Stimulated activated CD4-positive, alpha-beta T cell treated with anti-CD3 and anti-CD28 coated beads, Interleukin-1b, Interleukin-23, amount 100 ng/mL, for 48 hours (primary cell): ENCODE results near the gene STK11.

Experiments
- DNase-seq: peaks from one replicate; pipeline ENCODE4 v3.0.0-alpha.2; 2020

The STK11 gene

GRCh38 chr19:1264801-1265614 lies 59.4 kb downstream of the STK11 start:
- no peak for DNase-seq

GRCh38 chr19:1265615-1266128 lies 60.1 kb downstream of the STK11 start:
- DNase-seq: peak; percentile 43

GRCh38 chr19:1266129-1266915 lies 60.7 kb downstream of the STK11 start:
- DNase-seq: peak; percentile 82

GRCh38 chr19:1266916-1267476 lies 61.4 kb downstream of the STK11 start:
- peak; percentile 52 for DNase-seq

- DNase-seq: no peak
Measured at GRCh38 chr19:1267477-1268225, 62.1 kb downstream of the STK11 start.

GRCh38 chr19:1268226-1269064 lies 62.9 kb downstream of the STK11 start:
- DNase-seq: no peak

GRCh38 chr19:1269065-1269477 lies 63.5 kb downstream of the STK11 start, which contains the start of gene CIRBP:
TSS of gene CIRBP (plus strand) at chr19:1269332. CDS start at chr19:1270934, 1,602 bp downstream.
- DNase-seq: peak; percentile 100

GRCh38 chr19:1269478-1270212 lies 64.1 kb downstream of the STK11 start:
- peak; percentile 86 for DNase-seq

GRCh38 chr19:1270213-1270853 lies 64.8 kb downstream of the STK11 start:
- DNase-seq: no peak

- no peak for DNase-seq
Measured at GRCh38 chr19:1270854-1271527, 65.4 kb downstream of the STK11 start.

- DNase-seq: no peak
Measured at GRCh38 chr19:1271528-1272422, 66.2 kb downstream of the STK11 start.

- no peak for DNase-seq
Measured at GRCh38 chr19:1272423-1273262, 67.1 kb downstream of the STK11 start.

GRCh38 chr19:1273263-1274041 lies 67.9 kb downstream of the STK11 start:
- no peak for DNase-seq

- no peak for DNase-seq
Measured at GRCh38 chr19:1274081-1274851, 68.7 kb downstream of the STK11 start.

- DNase-seq: no peak
Measured at GRCh38 chr19:1274852-1275259, 69.3 kb downstream of the STK11 start.
